ENCODE results near the gene TARP.
"Not testable (repeated sequence)": the region's sequence is repeated elsewhere in the genome, so short reads cannot be mapped to it uniquely, and the experiment has no call there.

DNA sequence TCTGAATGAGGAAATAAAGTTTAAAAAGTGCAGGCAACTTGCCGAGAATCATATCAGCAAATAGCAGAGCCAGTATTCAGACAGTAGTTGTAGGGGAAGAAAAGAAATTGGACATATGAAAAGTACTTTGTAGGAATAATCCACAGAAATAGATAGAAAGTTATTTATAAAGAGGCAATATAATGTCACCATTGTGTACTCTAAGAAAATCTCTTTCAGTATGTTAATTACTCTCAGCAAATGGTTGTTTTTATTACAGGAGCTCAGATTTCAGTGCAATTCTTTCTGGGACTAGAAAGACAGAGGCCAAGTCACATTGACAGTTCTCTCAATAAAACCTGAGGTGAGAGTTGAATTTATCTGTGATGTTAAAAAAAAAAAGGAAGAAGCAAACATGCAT, 10.2 kb downstream of the TARP start:
- TF ChIP-seq ELF4 (IDR thresholded peaks at IDR 0.05); HDGF (IDR thresholded peaks at IDR 0.05; ENCODE audit: borderline replicate concordance); FOXA1 (IDR thresholded peaks at IDR 0.05); SP1 (IDR thresholded peaks at IDR 0.05); L3MBTL2 (conservative IDR thresholded peaks at IDR 0.05); BHLHE40 (IDR thresholded peaks at IDR 0.05; ENCODE audit: borderline replicate concordance); SUZ12 (IDR thresholded peaks at IDR 0.05); NFRKB (IDR thresholded peaks at IDR 0.05): not testable (repeated sequence)
- TF ChIP-seq, protein P1, sequence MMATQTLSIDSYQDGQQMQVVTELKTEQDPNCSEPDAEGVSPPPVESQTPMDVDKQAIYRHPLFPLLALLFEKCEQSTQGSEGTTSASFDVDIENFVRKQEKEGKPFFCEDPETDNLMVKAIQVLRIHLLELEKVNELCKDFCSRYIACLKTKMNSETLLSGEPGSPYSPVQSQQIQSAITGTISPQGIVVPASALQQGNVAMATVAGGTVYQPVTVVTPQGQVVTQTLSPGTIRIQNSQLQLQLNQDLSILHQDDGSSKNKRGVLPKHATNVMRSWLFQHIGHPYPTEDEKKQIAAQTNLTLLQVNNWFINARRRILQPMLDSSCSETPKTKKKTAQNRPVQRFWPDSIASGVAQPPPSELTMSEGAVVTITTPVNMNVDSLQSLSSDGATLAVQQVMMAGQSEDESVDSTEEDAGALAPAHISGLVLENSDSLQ (IDR thresholded peaks at IDR 0.05), result not testable (repeated sequence)

Data from HEK293T (cell line).